ENCODE measurements around the gene PCBP3.
"Not testable (repeated sequence)": the region's sequence is repeated elsewhere in the genome, so short reads cannot be mapped to it uniquely, and the experiment has no call there.

PCBP3 gene

GRCh38 chr21:45678790-45679189, 35.3 kb downstream of the PCBP3 start:
- DNase-seq (ENCODE audit: low spot score): not testable (repeated sequence)

- no peak for DNase-seq (ENCODE audit: low spot score)
Observed at GRCh38 chr21:45680215-45680614, 36.7 kb downstream of the PCBP3 start.

GRCh38 chr21:45695086-45695485, 51.6 kb downstream of the PCBP3 start:
- DNase-seq (ENCODE audit: low spot score): no peak

- DNase-seq (ENCODE audit: low spot score): peak; percentile 35
Observed at GRCh38 chr21:45698493-45699184, 55.1 kb downstream of the PCBP3 start.

- DNase-seq (ENCODE audit: low spot score): no peak
Observed at GRCh38 chr21:45699251-45699942, 55.9 kb downstream of the PCBP3 start.

- no peak for DNase-seq (ENCODE audit: low spot score)
Observed at GRCh38 chr21:45699966-45700365, 56.4 kb downstream of the PCBP3 start.

- no peak for DNase-seq (ENCODE audit: low spot score)
Observed at GRCh38 chr21:45700461-45700860, 56.9 kb downstream of the PCBP3 start.

- no peak for DNase-seq (ENCODE audit: low spot score)
Observed at GRCh38 chr21:45704311-45705108, 61.0 kb downstream of the PCBP3 start.

- DNase-seq (ENCODE audit: low spot score): no peak
Observed at GRCh38 chr21:45706299-45706698, 62.8 kb downstream of the PCBP3 start.

- DNase-seq (ENCODE audit: low spot score): no peak
Observed at GRCh38 chr21:45709173-45709572, 65.6 kb downstream of the PCBP3 start.

GRCh38 chr21:45709696-45710268, 66.3 kb downstream of the PCBP3 start:
- no peak for DNase-seq (ENCODE audit: low spot score)

GRCh38 chr21:45710306-45710705, 66.8 kb downstream of the PCBP3 start:
- not testable (repeated sequence) for DNase-seq (ENCODE audit: low spot score)

- no peak for DNase-seq (ENCODE audit: low spot score)
Observed at GRCh38 chr21:45713613-45714012, 70.1 kb downstream of the PCBP3 start.

- DNase-seq (ENCODE audit: low spot score): no peak
Observed at GRCh38 chr21:45715441-45715840, 71.9 kb downstream of the PCBP3 start.

- DNase-seq (ENCODE audit: low spot score): no peak
Observed at GRCh38 chr21:45718413-45718812, 74.9 kb downstream of the PCBP3 start.

- DNase-seq (ENCODE audit: low spot score): no peak
Observed at GRCh38 chr21:45719177-45719802, 75.8 kb downstream of the PCBP3 start.

GRCh38 chr21:45720204-45720603, 76.7 kb downstream of the PCBP3 start:
- not testable (repeated sequence) for DNase-seq (ENCODE audit: low spot score)

GRCh38 chr21:45721671-45722070, 78.1 kb downstream of the PCBP3 start:
- DNase-seq (ENCODE audit: low spot score): no peak

GRCh38 chr21:45723049-45723958, 79.8 kb downstream of the PCBP3 start:
- DNase-seq (ENCODE audit: low spot score): no peak

- DNase-seq (ENCODE audit: low spot score): peak; percentile 64
Observed at GRCh38 chr21:45724345-45724961, 80.9 kb downstream of the PCBP3 start.

Measured in Ammon's horn (tissue), 1 donor.